NCI-H146 (cell line): ENCODE measurements around the gene HINFP.
"Not testable (repeated sequence)": the region's sequence is repeated elsewhere in the genome, so short reads cannot be mapped to it uniquely, and the experiment has no call there.

Experiments used
- DNase-seq: peaks from one replicate; lab custom pipeline; 2025; lab: John Stamatoyannopoulos, UW

The HINFP gene

GRCh38 chr11:119100246-119100970 lies 21.0 kb upstream of the HINFP start:
- peak; percentile 29 for DNase-seq

GRCh38 chr11:119100994-119101758 lies 20.2 kb upstream of the HINFP start:
- DNase-seq: peak; percentile 70

GRCh38 chr11:119101759-119102423 lies 19.5 kb upstream of the HINFP start, which contains the start of gene DPAGT1:
TSS of gene DPAGT1 (minus strand) at chr11:119101853. CDS start at chr11:119101655, 198 bp downstream.
- peak; percentile 98 for DNase-seq

GRCh38 chr11:119103161-119103664 lies 18.2 kb upstream of the HINFP start:
- DNase-seq: not testable (repeated sequence)

GRCh38 chr11:119103793-119104192 lies 17.6 kb upstream of the HINFP start:
- no peak for DNase-seq

- DNase-seq: peak; percentile 94
Measured at GRCh38 chr11:119106564-119107537, 14.5 kb upstream of the HINFP start, which contains the start of gene C2CD2L. TSS of gene C2CD2L (plus strand) at chr11:119107344. CDS start at chr11:119107742, 398 bp downstream.

GRCh38 chr11:119107538-119108145 lies 13.7 kb upstream of the HINFP start:
- DNase-seq: peak; percentile 46

- peak; percentile 82 for DNase-seq
Measured at GRCh38 chr11:119108146-119108856, 13.1 kb upstream of the HINFP start.

- peak; percentile 46 for DNase-seq
Measured at GRCh38 chr11:119108857-119109221, 12.5 kb upstream of the HINFP start.

GRCh38 chr11:119109843-119110242 lies 11.5 kb upstream of the HINFP start:
- DNase-seq: no peak

GRCh38 chr11:119110439-119110838 lies 10.9 kb upstream of the HINFP start:
- no peak for DNase-seq

GRCh38 chr11:119111361-119111925 lies 9.9 kb upstream of the HINFP start:
- DNase-seq: no peak

- no peak for DNase-seq
Measured at GRCh38 chr11:119112314-119113020, 8.9 kb upstream of the HINFP start.

- no peak for DNase-seq
Measured at GRCh38 chr11:119113716-119114115, 7.7 kb upstream of the HINFP start.

GRCh38 chr11:119114351-119114750 lies 7.0 kb upstream of the HINFP start:
- no peak for DNase-seq

GRCh38 chr11:119115484-119116234 lies 5.7 kb upstream of the HINFP start:
- DNase-seq: no peak

- DNase-seq: no peak
Measured at GRCh38 chr11:119116235-119116594, 5.2 kb upstream of the HINFP start.

GRCh38 chr11:119116601-119117000 lies 4.8 kb upstream of the HINFP start:
- no peak for DNase-seq
